MG63 (cell line): ENCODE results near the gene TMEM243. TPM values are rescaled to one million over a fixed set of nuclear protein-coding genes. Genes with fewer than 3 reads are reported as not detected.
"Not testable (repeated sequence)": the region's sequence is repeated elsewhere in the genome, so short reads cannot be mapped to it uniquely, and the experiment has no call there.

Source experiments
- DNase-seq: peaks from one replicate; pipeline ENCODE4 v3.0.0-alpha.2; 2020
- H3K27me3 ChIP-seq: fragments of 250-450 bp; sonication (Bioruptor Pico); 2 replicates; pipeline ENCODE4 v1.5.1; 2020; ENCODE audit warnings: mild to moderate bottlenecking, moderate library complexity
- H3K36me3 ChIP-seq: fragments of 250-450 bp; sonication (Bioruptor Pico); 2 replicates; pipeline ENCODE4 v1.5.1; 2020; ENCODE audit warnings: mild to moderate bottlenecking, moderate library complexity
- H3K4me3 ChIP-seq: fragments of 250-450 bp; sonication (Bioruptor Pico); 2 replicates; pipeline ENCODE4 v1.5.1; 2020; ENCODE audit warnings: mild to moderate bottlenecking, moderate library complexity
- H3K9me3 ChIP-seq: fragments of 250-450 bp; sonication (Bioruptor Pico); 2 replicates; pipeline ENCODE4 v1.5.1; 2020; ENCODE audit warnings: mild to moderate bottlenecking, moderate library complexity
- total RNA-seq: library from RNA; depleted of rRNA; stranded (reverse); fragments of >200 nt; shearing (Covaris generic); gene quantifications from 2 replicates; pipeline ENCODE4 v1.2.3, GENCODE V29; 2014; ENCODE audit warnings: low replicate concordance; rRNA removed

The TMEM243 gene, protein sequence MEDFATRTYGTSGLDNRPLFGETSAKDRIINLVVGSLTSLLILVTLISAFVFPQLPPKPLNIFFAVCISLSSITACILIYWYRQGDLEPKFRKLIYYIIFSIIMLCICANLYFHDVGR
- 12.9 and 24.7 TPM in 2 replicates for total RNA-seq

DNA sequence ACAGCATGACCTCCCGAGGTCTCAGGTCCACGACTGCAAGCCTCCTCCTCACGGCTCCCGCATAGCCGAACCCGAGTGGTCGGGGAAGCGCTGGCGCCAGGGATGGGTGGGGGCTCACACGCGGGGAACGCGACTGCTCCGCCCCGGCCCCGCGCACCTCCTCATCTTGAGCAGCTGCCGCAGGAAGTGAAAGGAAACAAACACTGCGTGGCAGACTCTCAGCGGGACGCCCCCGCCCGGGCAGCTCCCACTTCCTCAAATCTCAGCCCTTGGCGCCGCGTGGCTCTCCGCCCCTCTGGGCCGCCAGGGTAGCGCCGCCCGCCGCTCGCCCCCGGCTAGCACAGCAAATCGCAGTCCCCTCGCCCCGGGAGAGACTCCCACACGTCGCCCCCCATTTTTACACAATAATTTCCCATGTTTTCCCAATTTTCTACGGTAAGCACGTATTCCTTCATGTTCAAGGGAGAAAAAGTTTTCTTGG, at the start of gene TMEM243:
Gene TMEM243, minus strand, starts transcription at position 188 of the 481 bp plus-strand sequence. CDS start 229 bp downstream, outside the sequence.
- Histone ChIP-seq H3K4me3 (peak within 1 kb of the TSS; percentile 79), H3K9me3 (no peaks in the 10 kb centered on the region), H3K36me3 (0 out of 2 replicates have a peak, but pooled peaks cover 2% of the 10 kb centered on the region), H3K27me3 (no peaks in the 10 kb centered on the region)
- DNase-seq = peak; percentile 82

GRCh38 chr7:87267239-87267900, 47.8 kb upstream of the TMEM243 start:
- Histone ChIP-seq H3K4me3 (no peak overlapping the region), H3K27me3 (no peaks in the 10 kb centered on the region), H3K36me3 (no peaks in the 10 kb centered on the region), H3K9me3 (no peaks in the 10 kb centered on the region)
- no peak for DNase-seq

DNA sequence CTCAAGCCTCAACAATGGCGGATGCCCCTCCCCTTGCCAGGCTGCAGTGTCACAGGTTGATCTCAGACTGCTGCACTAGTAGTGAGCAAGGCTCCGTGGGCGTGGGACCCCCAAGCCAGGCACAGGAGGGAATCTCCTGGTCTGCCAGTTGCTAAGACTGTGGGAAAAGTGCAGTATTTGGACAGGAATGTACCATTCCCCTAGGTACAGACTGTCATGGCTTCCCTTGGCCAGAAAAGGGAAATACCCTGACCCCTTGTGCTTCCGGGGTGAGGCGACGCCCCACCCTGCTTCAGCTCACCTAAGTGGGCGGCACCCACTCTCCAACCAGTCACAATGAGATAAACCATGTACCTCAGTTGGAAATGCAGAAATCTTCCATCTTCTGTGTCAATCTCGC, 44.0 kb upstream of the TMEM243 start:
- no peak for DNase-seq
- Histone ChIP-seq H3K9me3 (no peaks in the 10 kb centered on the region), H3K4me3 (no peak overlapping the region), H3K36me3 (no peaks in the 10 kb centered on the region), H3K27me3 (no peaks in the 10 kb centered on the region)

DNA sequence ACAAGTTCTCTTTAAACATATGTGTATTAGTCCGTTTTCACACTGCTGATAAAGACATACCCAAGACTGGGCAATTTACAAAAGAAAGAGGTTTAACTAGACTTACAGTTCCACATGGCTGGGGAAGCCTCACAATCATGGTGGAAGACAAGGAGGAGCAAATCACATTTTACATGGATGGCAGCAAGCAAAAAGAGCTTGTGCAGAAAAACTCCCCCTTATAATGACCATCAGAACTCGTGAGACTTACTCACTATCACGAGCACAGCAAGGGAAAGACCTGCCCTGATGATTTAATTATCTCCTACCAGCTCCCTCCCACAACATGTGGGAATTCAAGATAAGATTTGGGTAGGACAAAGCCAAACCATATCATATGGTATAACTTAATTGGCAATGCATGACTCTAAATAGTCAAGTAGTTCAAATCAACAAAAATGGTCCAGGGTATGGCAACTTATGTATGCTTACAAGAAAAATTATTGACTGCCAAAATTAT, 34.1 kb upstream of the TMEM243 start:
- Histone ChIP-seq H3K9me3 (no peaks in the 10 kb centered on the region), H3K27me3 (no peaks in the 10 kb centered on the region), H3K4me3 (no peak overlapping the region), H3K36me3 (no peaks in the 10 kb centered on the region)
- no peak for DNase-seq

DNA sequence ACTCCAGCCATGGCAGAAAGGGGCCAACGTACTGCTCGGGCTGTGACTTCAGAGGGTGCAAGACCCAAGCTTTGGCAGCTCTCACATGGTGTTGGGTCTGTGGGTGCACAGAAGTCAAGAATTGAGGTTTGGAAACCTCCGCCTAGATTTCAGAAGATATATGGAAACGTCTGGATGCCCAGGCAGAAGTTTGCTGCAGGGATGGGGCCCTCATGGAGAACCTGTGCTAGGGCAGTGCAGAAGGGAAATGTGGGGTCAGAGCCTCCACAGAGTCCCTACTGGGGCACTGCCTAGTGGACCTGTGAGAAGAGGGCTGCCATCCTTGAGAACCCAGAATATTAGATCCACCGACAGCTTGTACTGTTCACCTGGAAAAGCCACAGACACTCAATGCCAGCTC, 26.1 kb upstream of the TMEM243 start:
- H3K27me3 ChIP-seq, DNase-seq, H3K9me3 ChIP-seq, H3K4me3 ChIP-seq, H3K36me3 ChIP-seq: not testable (repeated sequence)

DNA sequence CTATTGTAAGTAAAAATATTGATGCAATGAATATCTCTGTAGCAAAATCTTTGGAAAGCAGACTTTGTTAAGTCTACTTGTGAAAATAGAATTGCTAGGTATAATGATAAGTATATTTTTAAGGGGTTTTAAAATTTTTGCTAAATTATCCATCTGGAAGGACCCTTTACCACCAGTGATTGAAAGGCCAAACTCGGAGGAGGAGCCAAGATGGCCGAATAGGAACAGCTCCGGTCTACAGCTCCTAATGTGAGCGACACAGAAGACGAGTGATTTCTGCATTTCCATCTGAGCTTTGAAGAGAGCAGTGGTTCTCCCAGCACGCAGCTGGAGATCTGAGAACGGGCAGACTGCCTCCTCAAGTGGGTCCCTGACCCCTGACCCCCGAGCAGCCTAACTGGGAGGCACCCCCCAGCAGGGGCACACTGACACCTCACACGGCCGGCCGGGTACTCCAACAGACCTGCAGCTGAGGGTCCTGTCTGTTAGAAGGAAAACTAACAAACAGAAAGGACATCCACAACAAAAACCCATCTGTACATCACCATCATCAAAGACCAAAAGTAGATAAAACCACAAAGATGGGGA, 19.0 kb upstream of the TMEM243 start:
- H3K36me3 ChIP-seq, H3K27me3 ChIP-seq, DNase-seq, H3K4me3 ChIP-seq, H3K9me3 ChIP-seq: not testable (repeated sequence)

DNA sequence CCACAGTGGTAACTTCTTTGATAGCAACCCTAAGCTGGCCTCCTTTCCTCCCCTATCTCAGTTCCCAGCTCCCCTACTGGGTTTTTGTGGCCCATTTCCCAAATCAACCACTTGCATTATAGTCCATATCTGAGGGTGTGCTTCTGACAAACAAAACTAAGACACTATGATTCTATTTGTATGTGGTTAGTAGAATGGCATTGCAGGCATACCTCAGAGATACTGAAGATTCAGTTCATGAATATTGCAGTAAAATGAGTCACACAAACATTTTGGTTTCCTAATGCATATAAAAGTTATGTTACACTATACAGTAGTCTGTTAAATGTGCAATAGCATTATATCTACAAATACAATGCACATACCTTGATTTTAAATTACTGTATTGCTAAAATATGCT, 15.4 kb upstream of the TMEM243 start:
- no peak overlapping the region for H3K4me3 ChIP-seq
- no peaks in the 10 kb centered on the region for H3K9me3 ChIP-seq
- no peaks in the 10 kb centered on the region for H3K36me3 ChIP-seq
- DNase-seq = no peak
- no peaks in the 10 kb centered on the region for H3K27me3 ChIP-seq

DNA sequence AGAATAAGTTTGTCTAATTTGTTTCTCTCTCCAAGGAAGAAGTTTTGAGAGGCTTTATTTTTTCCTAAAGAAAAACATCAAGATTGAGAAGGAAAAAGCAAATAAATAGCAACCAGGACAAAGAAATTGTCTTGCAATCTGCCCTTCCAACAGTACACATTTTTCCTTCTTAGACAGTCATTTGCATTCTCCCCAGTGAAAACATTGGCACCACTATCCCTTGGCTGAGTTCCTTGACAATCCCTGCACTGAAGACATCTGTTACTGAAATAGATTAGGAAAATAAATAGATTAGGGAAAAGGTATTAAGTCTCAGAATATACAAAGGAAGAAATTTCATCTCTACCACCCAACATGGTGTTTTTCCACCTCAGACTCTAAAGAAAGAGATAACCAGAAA, 12.2 kb upstream of the TMEM243 start:
- DNase-seq = peak; percentile 17
- H3K4me3 ChIP-seq = no peak overlapping the region
- no peaks in the 10 kb centered on the region for H3K36me3 ChIP-seq
- no peaks in the 10 kb centered on the region for H3K9me3 ChIP-seq
- no peaks in the 10 kb centered on the region for H3K27me3 ChIP-seq

- no peaks in the 10 kb centered on the region for H3K36me3 ChIP-seq
- no peaks in the 10 kb centered on the region for H3K27me3 ChIP-seq
- no peaks in the 10 kb centered on the region for H3K9me3 ChIP-seq
- no peak overlapping the region for H3K4me3 ChIP-seq
- peak; percentile 61 for DNase-seq
Observed at GRCh38 chr7:87231258-87231657, 11.7 kb upstream of the TMEM243 start.

DNA sequence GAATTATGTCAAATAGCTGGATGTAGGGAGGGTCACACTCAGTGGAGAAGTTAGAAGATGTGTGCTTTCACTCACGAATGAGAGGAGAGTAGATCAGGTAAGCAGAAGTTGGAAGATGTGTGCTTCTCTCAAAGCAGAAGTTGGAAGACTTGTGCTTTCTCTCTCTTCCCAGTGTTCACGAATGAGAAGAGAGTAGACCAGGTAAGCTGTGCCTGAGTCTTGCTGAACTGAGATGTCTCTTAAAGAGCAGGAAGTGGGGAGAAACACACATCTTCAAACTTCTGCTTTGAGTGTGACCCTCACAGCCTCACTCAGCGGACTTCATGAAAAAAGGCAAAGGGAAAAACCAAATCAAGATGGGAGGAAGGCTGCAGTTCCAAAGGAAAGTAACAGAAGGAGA, 7.0 kb upstream of the TMEM243 start:
- no peak overlapping the region for H3K4me3 ChIP-seq
- DNase-seq = no peak
- no peaks in the 10 kb centered on the region for H3K27me3 ChIP-seq
- no peaks in the 10 kb centered on the region for H3K36me3 ChIP-seq
- H3K9me3 ChIP-seq = no peaks in the 10 kb centered on the region

DNA sequence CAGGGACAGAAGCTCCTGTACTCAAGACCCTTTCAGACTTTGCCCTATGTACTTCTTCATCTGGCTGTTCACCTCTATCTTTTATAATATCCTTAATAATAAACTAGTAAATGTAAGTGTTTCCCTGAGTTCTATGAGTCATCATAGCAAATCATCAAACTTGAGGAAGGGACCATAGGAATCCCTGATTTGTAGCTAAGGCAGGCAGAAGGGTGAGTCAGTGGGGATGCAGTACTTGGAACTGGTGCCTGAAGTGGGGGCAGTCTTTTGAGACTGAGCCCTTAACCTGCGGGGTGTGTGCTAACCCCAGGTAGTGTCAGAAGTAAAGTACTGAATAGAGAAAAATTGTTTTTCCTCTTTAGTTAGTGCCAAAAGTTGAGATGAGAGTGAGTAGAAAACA, 6.2 kb upstream of the TMEM243 start:
- H3K4me3 ChIP-seq = no peak overlapping the region
- no peaks in the 10 kb centered on the region for H3K9me3 ChIP-seq
- DNase-seq = peak; percentile 49
- no peaks in the 10 kb centered on the region for H3K27me3 ChIP-seq
- no peaks in the 10 kb centered on the region for H3K36me3 ChIP-seq

DNA sequence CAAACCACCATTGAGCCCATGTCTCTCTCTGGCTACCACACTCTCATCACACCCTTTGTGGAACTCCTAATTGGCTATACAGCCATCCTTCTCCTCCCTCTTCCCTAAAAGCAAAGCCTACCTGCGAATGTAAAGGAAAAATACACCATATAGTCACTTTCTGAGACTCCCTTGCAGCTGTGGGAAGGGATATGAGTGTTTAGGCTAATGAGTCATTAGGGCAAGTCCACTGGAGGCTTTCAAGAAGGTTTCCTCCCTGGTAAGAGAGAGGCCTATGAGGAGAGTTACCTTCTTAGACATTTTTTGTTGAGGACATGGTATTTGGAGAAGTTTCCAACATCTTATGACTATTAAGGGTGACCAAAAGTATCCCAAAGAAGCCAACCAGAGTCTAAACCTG, 4.1 kb upstream of the TMEM243 start:
- no peaks in the 10 kb centered on the region for H3K9me3 ChIP-seq
- no peak for DNase-seq
- no peaks in the 10 kb centered on the region for H3K27me3 ChIP-seq
- H3K4me3 ChIP-seq = no peak overlapping the region
- no peaks in the 10 kb centered on the region for H3K36me3 ChIP-seq

- H3K27me3 ChIP-seq = no peaks in the 10 kb centered on the region
- H3K9me3 ChIP-seq = no peaks in the 10 kb centered on the region
- peak; percentile 1 for DNase-seq
- H3K4me3 ChIP-seq = peak overlapping the region; percentile 79
- H3K36me3 ChIP-seq = 0 out of 2 replicates have a peak, but pooled peaks cover 2% of the 10 kb centered on the region
Observed at GRCh38 chr7:87220734-87221215, 1.2 kb upstream of the TMEM243 start.

DNA sequence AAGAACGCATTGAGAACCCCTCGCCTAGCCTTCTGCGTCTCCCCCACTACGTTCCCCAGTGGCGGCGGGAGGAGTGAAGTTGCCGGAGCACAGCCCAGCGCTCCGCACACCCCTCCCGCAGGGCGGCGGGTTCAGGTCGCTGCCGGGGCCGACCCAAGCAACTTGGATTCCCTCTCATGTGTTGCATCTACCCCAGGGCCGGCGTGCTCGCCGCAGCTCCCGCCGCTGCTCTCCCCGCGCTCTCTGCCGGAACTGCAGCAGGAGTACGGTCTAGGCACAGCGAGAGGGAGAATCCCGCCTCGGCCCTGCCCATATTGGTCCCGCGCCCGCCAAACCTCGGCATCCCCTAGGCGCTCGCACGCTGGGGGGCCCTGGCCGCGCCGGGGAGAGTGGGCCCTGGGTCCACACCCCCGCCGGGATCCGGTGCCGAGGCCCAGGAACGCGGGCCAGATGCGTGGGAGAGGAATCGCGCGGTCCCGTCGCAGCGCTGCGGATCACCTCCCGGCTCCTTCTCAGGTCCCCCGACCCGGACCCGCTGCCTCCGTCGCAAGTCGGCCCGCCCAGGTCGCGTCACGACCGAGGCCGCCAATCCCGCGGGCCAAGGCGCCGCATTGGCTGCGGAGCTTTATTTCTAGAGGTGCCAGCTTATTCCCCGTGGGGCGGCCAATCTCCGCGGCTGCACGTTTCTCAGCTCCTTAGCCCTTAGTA, 648 bp upstream of the TMEM243 start:
- 0 out of 2 replicates have a peak, but pooled peaks cover 2% of the 10 kb centered on the region for H3K36me3 ChIP-seq
- DNase-seq = peak; percentile 81
- H3K4me3 ChIP-seq = peak overlapping the region; percentile 79
- no peaks in the 10 kb centered on the region for H3K27me3 ChIP-seq
- no peaks in the 10 kb centered on the region for H3K9me3 ChIP-seq

DNA sequence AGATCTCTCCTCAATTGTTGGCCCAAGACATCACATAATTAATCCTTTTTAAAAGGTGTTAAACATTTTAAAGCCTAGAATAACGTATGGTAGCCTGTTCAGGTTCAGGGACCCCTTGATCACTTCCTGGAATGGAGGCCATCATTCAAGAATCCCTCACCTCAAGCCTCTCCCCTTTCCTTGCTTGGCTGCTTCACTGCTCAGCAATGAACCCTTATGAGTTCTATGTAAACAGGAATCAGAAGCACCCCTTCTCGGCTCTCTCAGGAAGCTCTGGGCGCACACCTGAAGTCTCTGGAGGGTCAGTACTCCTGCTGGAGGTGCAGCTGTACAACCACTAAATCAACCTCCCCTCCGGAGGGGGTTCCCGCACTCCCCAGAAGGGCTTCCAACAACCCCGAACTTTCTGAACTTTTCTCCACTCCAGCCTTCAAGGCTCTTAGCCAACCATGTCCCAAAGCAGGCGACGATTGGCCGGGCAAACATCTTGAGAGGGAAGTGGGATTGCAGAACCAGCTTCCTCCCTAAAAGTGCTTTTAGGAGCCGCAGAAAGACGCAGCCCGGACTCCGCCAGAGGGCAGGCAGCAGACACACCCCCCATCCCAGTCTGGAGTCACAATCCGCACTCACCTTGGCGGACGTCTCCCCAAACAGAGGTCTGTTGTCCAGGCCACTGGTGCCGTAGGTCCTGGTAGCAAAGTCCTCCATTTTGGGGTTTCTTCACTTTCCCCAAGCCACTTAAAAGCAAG, 562 bp downstream of the TMEM243 start:
- DNase-seq = peak; percentile 26
- Histone ChIP-seq H3K9me3 (no peaks in the 10 kb centered on the region), H3K27me3 (no peaks in the 10 kb centered on the region), H3K4me3 (peak overlapping the region; percentile 79), H3K36me3 (0 out of 2 replicates have a peak, but pooled peaks cover 2% of the 10 kb centered on the region)

- no peaks in the 10 kb centered on the region for H3K27me3 ChIP-seq
- H3K9me3 ChIP-seq = no peaks in the 10 kb centered on the region
- 0 out of 2 replicates have a peak, but pooled peaks cover 2% of the 10 kb centered on the region for H3K36me3 ChIP-seq
- no peak overlapping the region for H3K4me3 ChIP-seq
- DNase-seq = no peak
Observed at GRCh38 chr7:87217983-87218653, 1.4 kb downstream of the TMEM243 start.
